ENCODE measurements around the gene SLC66A1. TPM values are rescaled to one million over a fixed set of nuclear protein-coding genes. Genes with fewer than 3 reads are reported as not detected.
A peak's percentile ranks its signal among the peaks of the same experiment; 100 is the strongest.

The SLC66A1 gene
- total RNA-seq, 2 experiments from 2014 or later = 2.3 to 3.7 TPM

DNA sequence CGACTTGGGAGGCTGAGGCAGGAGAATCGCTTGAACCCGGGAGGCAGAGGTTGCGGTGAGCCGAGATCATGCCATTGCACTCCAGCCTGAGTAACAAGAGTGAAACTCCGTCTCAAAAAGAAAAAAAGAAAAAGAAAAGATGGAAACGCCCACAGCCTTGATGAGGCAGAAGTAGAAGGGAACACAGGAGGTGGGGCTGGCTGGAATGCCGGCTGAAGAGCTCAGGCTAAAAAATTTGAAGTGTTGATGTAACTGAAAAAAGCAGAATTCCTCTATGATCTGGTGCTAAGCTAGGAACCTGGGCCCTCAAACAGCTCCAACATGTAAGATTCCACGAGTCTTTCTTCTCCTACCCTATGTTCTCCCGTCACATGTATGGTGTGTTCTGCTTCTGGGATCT, 53.6 kb downstream of the SLC66A1 start:
- peak overlapping the region; percentile 76 for H3K27ac Mint-ChIP-seq

DNA sequence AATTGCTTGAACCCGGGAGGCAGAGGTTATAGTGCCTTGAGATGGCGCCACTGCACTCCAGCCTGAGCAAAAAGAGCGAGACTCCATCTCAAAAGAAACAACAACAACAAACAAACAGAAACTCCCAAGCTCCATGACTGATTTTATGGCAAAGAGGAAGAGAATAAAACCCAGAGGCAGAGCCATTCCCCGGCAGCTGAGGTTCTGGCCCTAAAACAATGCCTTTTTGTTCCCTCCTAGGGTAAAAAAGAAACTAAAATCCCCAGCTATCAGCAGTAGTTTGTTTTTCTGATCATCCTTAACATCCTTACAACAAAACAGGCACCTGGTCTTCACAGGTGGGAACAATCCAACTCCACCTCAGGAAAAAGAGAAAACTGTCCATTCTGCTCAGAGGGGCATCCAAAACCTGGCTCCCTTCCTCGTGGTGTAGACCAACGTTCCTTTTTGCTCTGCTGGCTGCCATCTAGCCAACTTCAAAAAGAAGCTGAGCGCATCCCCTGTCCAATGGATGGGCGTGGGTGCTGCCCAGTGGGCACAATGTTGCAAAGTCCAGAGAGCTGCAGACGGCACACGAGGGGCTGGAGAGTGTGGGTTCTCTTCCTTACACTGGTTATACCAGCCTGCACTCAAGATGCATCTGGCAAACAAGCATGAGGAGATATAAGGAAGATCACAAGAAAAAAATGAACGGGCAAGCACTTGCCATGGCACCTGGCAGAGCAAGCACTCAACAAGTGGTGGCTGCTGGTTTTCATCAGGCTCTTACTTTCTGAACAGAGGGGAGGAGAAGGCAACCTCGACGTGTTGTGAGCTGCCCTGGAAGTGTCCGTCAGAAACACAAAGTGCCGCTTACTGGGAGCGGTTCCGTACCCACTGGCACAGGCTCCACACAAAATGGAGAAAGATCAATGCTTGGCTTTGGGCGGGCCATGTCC, 54.7 kb downstream of the SLC66A1 start:
- Mint-ChIP-seq H3K4me1 (ENCODE audit: low read depth) (peaks cover 55% of the 10 kb centered on the region), H3K27me3 (no peaks in the 10 kb centered on the region), H3K36me3 (ENCODE audit: low read depth) (peaks cover 45% of the 10 kb centered on the region), H3K27ac (peak overlapping the region; percentile 76), H3K9me3 (no peaks in the 10 kb centered on the region), H3K4me3 (no peak overlapping the region)
- Histone ChIP-seq H3K27me3 (ENCODE audit: control insufficient read depth in 1 of 2, insufficient read depth in 2 of 2, low read length in 2 of 2) (no peaks in the 10 kb centered on the region), H3K4me3 (ENCODE audit: low read length) (no peak overlapping the region), H3K27ac (ENCODE audit: low read depth in 1 of 2, low read length in 2 of 2) (no peak overlapping the region), H3K36me3 (ENCODE audit: insufficient read depth, low read length) (peaks cover 35% of the 10 kb centered on the region), H3K9me3 (ENCODE audit: control insufficient read depth in 1 of 2, insufficient read depth in 1 of 2, low read length in 2 of 2) (no peaks in the 10 kb centered on the region), H3K4me1 (ENCODE audit: insufficient read depth, low read length) (peaks cover 25% of the 10 kb centered on the region)
- no peak for ATAC-seq (ENCODE audit: poor library complexity)
- DNase-seq = no peak
- CTCF ChIA-PET = no interaction called here
- intact Hi-C loops (cut with DNase I, micrococcal nuclease) = no loop called here
- TF ChIP-seq, protein P1, sequence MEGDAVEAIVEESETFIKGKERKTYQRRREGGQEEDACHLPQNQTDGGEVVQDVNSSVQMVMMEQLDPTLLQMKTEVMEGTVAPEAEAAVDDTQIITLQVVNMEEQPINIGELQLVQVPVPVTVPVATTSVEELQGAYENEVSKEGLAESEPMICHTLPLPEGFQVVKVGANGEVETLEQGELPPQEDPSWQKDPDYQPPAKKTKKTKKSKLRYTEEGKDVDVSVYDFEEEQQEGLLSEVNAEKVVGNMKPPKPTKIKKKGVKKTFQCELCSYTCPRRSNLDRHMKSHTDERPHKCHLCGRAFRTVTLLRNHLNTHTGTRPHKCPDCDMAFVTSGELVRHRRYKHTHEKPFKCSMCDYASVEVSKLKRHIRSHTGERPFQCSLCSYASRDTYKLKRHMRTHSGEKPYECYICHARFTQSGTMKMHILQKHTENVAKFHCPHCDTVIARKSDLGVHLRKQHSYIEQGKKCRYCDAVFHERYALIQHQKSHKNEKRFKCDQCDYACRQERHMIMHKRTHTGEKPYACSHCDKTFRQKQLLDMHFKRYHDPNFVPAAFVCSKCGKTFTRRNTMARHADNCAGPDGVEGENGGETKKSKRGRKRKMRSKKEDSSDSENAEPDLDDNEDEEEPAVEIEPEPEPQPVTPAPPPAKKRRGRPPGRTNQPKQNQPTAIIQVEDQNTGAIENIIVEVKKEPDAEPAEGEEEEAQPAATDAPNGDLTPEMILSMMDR (IDR thresholded peaks at IDR 0.05) = no peak
- POLR2A ChIA-PET = no interaction called here

More for the DNA sequence above, 53.6 kb downstream of the SLC66A1 start:
- no peak overlapping the region for H3K4me3 Mint-ChIP-seq
- peaks cover 51% of the 10 kb centered on the region for H3K36me3 Mint-ChIP-seq (ENCODE audit: low read depth)
- no peaks in the 10 kb centered on the region for H3K9me3 Mint-ChIP-seq
- ATAC-seq (ENCODE audit: poor library complexity) (no peak), DNase-seq (no peak)
- ChIA-PET POLR2A (no interaction called here), CTCF (no interaction called here)
- Histone ChIP-seq H3K9me3 (ENCODE audit: control insufficient read depth in 1 of 2, insufficient read depth in 1 of 2, low read length in 2 of 2) (no peaks in the 10 kb centered on the region), H3K4me3 (ENCODE audit: low read length) (no peak overlapping the region), H3K36me3 (ENCODE audit: insufficient read depth, low read length) (peaks cover 27% of the 10 kb centered on the region), H3K27ac (ENCODE audit: low read depth in 1 of 2, low read length in 2 of 2) (no peak overlapping the region), H3K4me1 (ENCODE audit: insufficient read depth, low read length) (peaks cover 29% of the 10 kb centered on the region), H3K27me3 (ENCODE audit: control insufficient read depth in 1 of 2, insufficient read depth in 2 of 2, low read length in 2 of 2) (no peaks in the 10 kb centered on the region)
- intact Hi-C loops (cut with DNase I, micrococcal nuclease) = no loop called here
- no peaks in the 10 kb centered on the region for H3K27me3 Mint-ChIP-seq
- H3K4me1 Mint-ChIP-seq (ENCODE audit: low read depth) = peaks cover 64% of the 10 kb centered on the region
- TF ChIP-seq, protein P1 (IDR thresholded peaks at IDR 0.05) = no peak

DNA sequence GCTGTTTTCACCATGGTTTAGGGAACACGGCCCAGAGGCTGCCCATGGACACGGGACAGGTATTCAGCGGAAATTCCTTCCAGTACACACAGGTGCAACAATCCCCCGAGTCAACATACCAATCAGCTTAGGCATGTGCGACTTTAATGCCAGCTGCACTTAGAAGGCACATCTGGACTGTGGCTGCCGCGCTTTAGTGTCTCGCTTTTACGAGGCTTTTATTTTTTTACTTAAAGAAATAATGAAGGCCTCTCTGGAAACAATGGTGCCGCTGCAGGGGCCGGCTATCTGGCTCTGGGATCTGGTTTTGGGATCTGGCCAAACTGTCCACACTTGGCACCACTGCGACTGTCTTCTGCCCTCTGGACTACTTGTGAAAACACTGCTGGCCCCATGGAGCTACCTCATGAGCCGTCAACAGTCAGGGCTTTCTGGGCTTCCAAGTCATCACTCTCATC, 55.5 kb downstream of the SLC66A1 start:
- Mint-ChIP-seq H3K4me1 (ENCODE audit: low read depth) (peaks cover 47% of the 10 kb centered on the region), H3K27me3 (no peaks in the 10 kb centered on the region), H3K36me3 (ENCODE audit: low read depth) (peaks cover 53% of the 10 kb centered on the region), H3K9me3 (no peaks in the 10 kb centered on the region), H3K27ac (peak overlapping the region; percentile 76), H3K4me3 (no peak overlapping the region)
- DNase-seq = no peak
- no peak overlapping the region for H3K4me3 ChIP-seq (ENCODE audit: low read length)
- POLR2A ChIA-PET = no interaction called here
- H3K27me3 ChIP-seq (ENCODE audit: control insufficient read depth in 1 of 2, insufficient read depth in 2 of 2, low read length in 2 of 2) = no peaks in the 10 kb centered on the region
- no peak for ATAC-seq (ENCODE audit: poor library complexity)
- peaks cover 19% of the 10 kb centered on the region for H3K4me1 ChIP-seq (ENCODE audit: insufficient read depth, low read length)
- H3K36me3 ChIP-seq (ENCODE audit: insufficient read depth, low read length) = peaks cover 35% of the 10 kb centered on the region
- intact Hi-C loops (cut with DNase I, micrococcal nuclease) = no loop called here
- TF ChIP-seq, protein P1 (IDR thresholded peaks at IDR 0.05) = no peak
- H3K27ac ChIP-seq (ENCODE audit: low read depth in 1 of 2, low read length in 2 of 2) = no peak overlapping the region
- CTCF ChIA-PET = no interaction called here
- H3K9me3 ChIP-seq (ENCODE audit: control insufficient read depth in 1 of 2, insufficient read depth in 1 of 2, low read length in 2 of 2) = no peaks in the 10 kb centered on the region
